ENCODE results near the gene TPCN2. TPM values are rescaled to one million over a fixed set of nuclear protein-coding genes. Genes with fewer than 3 reads are reported as not detected.
"Not testable (repeated sequence)": the region's sequence is repeated elsewhere in the genome, so short reads cannot be mapped to it uniquely, and the experiment has no call there.

The TPCN2 gene
- total RNA-seq, 1 donor from 2014 or later = 6.8 TPM

- H3K4me1 ChIP-seq (ENCODE audit: control insufficient read depth in 3 of 3, insufficient read depth in 3 of 3, low read length in 3 of 3) = peaks cover 3 to 5% (median 5%) of the 10 kb centered on the region in 3 donors
- H3K27me3 ChIP-seq (ENCODE audit: control insufficient read depth in 3 of 3, insufficient read depth in 3 of 3, low read length in 3 of 3) = no peaks in the 10 kb centered on the region
- H3K4me3 ChIP-seq (ENCODE audit: low read length in 3 of 3) = no peak overlapping the region
- H3K36me3 ChIP-seq (ENCODE audit: control insufficient read depth in 3 of 3, insufficient read depth in 3 of 3, low read length in 3 of 3) = peaks cover 0 to 6% (median 4%) of the 10 kb centered on the region in 3 donors
- peaks cover 0 to 6% (median 3%) of the 10 kb centered on the region in 3 donors for H3K9me3 ChIP-seq (ENCODE audit: control insufficient read depth in 3 of 3, low read length in 3 of 3)
- no peak overlapping the region for H3K27ac ChIP-seq (ENCODE audit: low read depth, low read length)
- no peak overlapping the region for H3K9ac ChIP-seq (ENCODE audit: low read depth in 1 of 3, low read length in 3 of 3)
Measured at GRCh38 chr11:69136471-69136870, 87.7 kb downstream of the TPCN2 start.

GRCh38 chr11:69137151-69137844 lies 88.6 kb downstream of the TPCN2 start:
- Histone ChIP-seq H3K36me3 (ENCODE audit: control insufficient read depth in 3 of 3, insufficient read depth in 3 of 3, low read length in 3 of 3) (peaks cover 0 to 6% (median 4%) of the 10 kb centered on the region in 3 donors), H3K4me1 (ENCODE audit: control insufficient read depth in 3 of 3, insufficient read depth in 3 of 3, low read length in 3 of 3) (no peaks in the 10 kb centered on the region), H3K27ac (ENCODE audit: low read depth, low read length) (no peak overlapping the region)

GRCh38 chr11:69138265-69138664 lies 89.5 kb downstream of the TPCN2 start:
- peaks cover 0 to 1% (median 0%) of the 10 kb centered on the region in 3 donors for H3K9me3 ChIP-seq (ENCODE audit: control insufficient read depth in 3 of 3, low read length in 3 of 3)
- no peaks in the 10 kb centered on the region for H3K27me3 ChIP-seq (ENCODE audit: control insufficient read depth in 3 of 3, insufficient read depth in 3 of 3, low read length in 3 of 3)
- H3K36me3 ChIP-seq (ENCODE audit: control insufficient read depth in 3 of 3, insufficient read depth in 3 of 3, low read length in 3 of 3) = peaks cover 0 to 6% (median 4%) of the 10 kb centered on the region in 3 donors
- no peak overlapping the region for H3K4me3 ChIP-seq (ENCODE audit: low read length in 3 of 3)
- no peaks in the 10 kb centered on the region for H3K4me1 ChIP-seq (ENCODE audit: control insufficient read depth in 3 of 3, insufficient read depth in 3 of 3, low read length in 3 of 3)
- no peak overlapping the region for H3K9ac ChIP-seq (ENCODE audit: low read depth in 1 of 3, low read length in 3 of 3)
- H3K27ac ChIP-seq (ENCODE audit: low read depth, low read length) = no peak overlapping the region

More at GRCh38 chr11:69137151-69137844, 88.6 kb downstream of the TPCN2 start:
- no peak overlapping the region for H3K4me3 ChIP-seq (ENCODE audit: low read length in 3 of 3)
- peaks cover 0 to 6% (median 3%) of the 10 kb centered on the region in 3 donors for H3K9me3 ChIP-seq (ENCODE audit: control insufficient read depth in 3 of 3, low read length in 3 of 3)
- no peaks in the 10 kb centered on the region for H3K27me3 ChIP-seq (ENCODE audit: control insufficient read depth in 3 of 3, insufficient read depth in 3 of 3, low read length in 3 of 3)
- no peak overlapping the region for H3K9ac ChIP-seq (ENCODE audit: low read depth in 1 of 3, low read length in 3 of 3)

- H3K36me3 ChIP-seq (ENCODE audit: control insufficient read depth in 3 of 3, insufficient read depth in 3 of 3, low read length in 3 of 3); H3K9me3 ChIP-seq (ENCODE audit: control insufficient read depth in 3 of 3, low read length in 3 of 3); H3K4me1 ChIP-seq (ENCODE audit: control insufficient read depth in 3 of 3, insufficient read depth in 3 of 3, low read length in 3 of 3); H3K9ac ChIP-seq (ENCODE audit: low read depth in 1 of 3, low read length in 3 of 3); H3K27ac ChIP-seq (ENCODE audit: low read depth, low read length); H3K4me3 ChIP-seq (ENCODE audit: low read length in 3 of 3); H3K27me3 ChIP-seq (ENCODE audit: control insufficient read depth in 3 of 3, insufficient read depth in 3 of 3, low read length in 3 of 3): not testable (repeated sequence)
Measured at GRCh38 chr11:69140161-69140560, 91.4 kb downstream of the TPCN2 start.

- Histone ChIP-seq H3K9me3 (ENCODE audit: control insufficient read depth in 3 of 3, low read length in 3 of 3) (peaks cover 0 to 3% (median 0%) of the 10 kb centered on the region in 3 donors), H3K27me3 (ENCODE audit: control insufficient read depth in 3 of 3, insufficient read depth in 3 of 3, low read length in 3 of 3) (no peaks in the 10 kb centered on the region), H3K4me3 (ENCODE audit: low read length in 3 of 3) (no peak overlapping the region), H3K36me3 (ENCODE audit: control insufficient read depth in 3 of 3, insufficient read depth in 3 of 3, low read length in 3 of 3) (peaks cover 0 to 6% (median 4%) of the 10 kb centered on the region in 3 donors), H3K4me1 (ENCODE audit: control insufficient read depth in 3 of 3, insufficient read depth in 3 of 3, low read length in 3 of 3) (no peaks in the 10 kb centered on the region), H3K27ac (ENCODE audit: low read depth, low read length) (no peak overlapping the region), H3K9ac (ENCODE audit: low read depth in 1 of 3, low read length in 3 of 3) (no peak overlapping the region)
Measured at GRCh38 chr11:69140635-69141034, 91.9 kb downstream of the TPCN2 start.

GRCh38 chr11:69141742-69142141 lies 93.0 kb downstream of the TPCN2 start:
- H3K27ac ChIP-seq (ENCODE audit: low read depth, low read length) = no peak overlapping the region
- H3K4me3 ChIP-seq (ENCODE audit: low read length in 3 of 3) = no peak overlapping the region
- H3K27me3 ChIP-seq (ENCODE audit: control insufficient read depth in 3 of 3, insufficient read depth in 3 of 3, low read length in 3 of 3) = no peaks in the 10 kb centered on the region
- H3K4me1 ChIP-seq (ENCODE audit: control insufficient read depth in 3 of 3, insufficient read depth in 3 of 3, low read length in 3 of 3) = no peaks in the 10 kb centered on the region
- H3K36me3 ChIP-seq (ENCODE audit: control insufficient read depth in 3 of 3, insufficient read depth in 3 of 3, low read length in 3 of 3) = peaks cover 0 to 6% (median under 1%) of the 10 kb centered on the region in 3 donors
- H3K9ac ChIP-seq (ENCODE audit: low read depth in 1 of 3, low read length in 3 of 3) = no peak overlapping the region
- H3K9me3 ChIP-seq (ENCODE audit: control insufficient read depth in 3 of 3, low read length in 3 of 3) = peaks cover 0 to 6% (median 5%) of the 10 kb centered on the region in 3 donors

GRCh38 chr11:69142895-69143294 lies 94.2 kb downstream of the TPCN2 start:
- no peaks in the 10 kb centered on the region for H3K27me3 ChIP-seq (ENCODE audit: control insufficient read depth in 3 of 3, insufficient read depth in 3 of 3, low read length in 3 of 3)
- H3K4me3 ChIP-seq (ENCODE audit: low read length in 3 of 3) = no peak overlapping the region
- peaks cover 0 to 8% (median 6%) of the 10 kb centered on the region in 3 donors for H3K9me3 ChIP-seq (ENCODE audit: control insufficient read depth in 3 of 3, low read length in 3 of 3)

GRCh38 chr11:69144316-69145049 lies 95.8 kb downstream of the TPCN2 start:
- H3K9ac ChIP-seq (ENCODE audit: low read depth in 1 of 3, low read length in 3 of 3) = no peak overlapping the region
- no peak overlapping the region for H3K4me3 ChIP-seq (ENCODE audit: low read length in 3 of 3)
- H3K4me1 ChIP-seq (ENCODE audit: control insufficient read depth in 3 of 3, insufficient read depth in 3 of 3, low read length in 3 of 3) = no peaks in the 10 kb centered on the region
- H3K9me3 ChIP-seq (ENCODE audit: control insufficient read depth in 3 of 3, low read length in 3 of 3) = peaks cover 0 to 8% (median 6%) of the 10 kb centered on the region in 3 donors
- H3K27me3 ChIP-seq (ENCODE audit: control insufficient read depth in 3 of 3, insufficient read depth in 3 of 3, low read length in 3 of 3) = no peaks in the 10 kb centered on the region
- H3K36me3 ChIP-seq (ENCODE audit: control insufficient read depth in 3 of 3, insufficient read depth in 3 of 3, low read length in 3 of 3) = peaks cover 0 to 2% (median 0%) of the 10 kb centered on the region in 3 donors
- H3K27ac ChIP-seq (ENCODE audit: low read depth, low read length) = no peak overlapping the region

More at GRCh38 chr11:69142895-69143294, 94.2 kb downstream of the TPCN2 start:
- Histone ChIP-seq H3K36me3 (ENCODE audit: control insufficient read depth in 3 of 3, insufficient read depth in 3 of 3, low read length in 3 of 3) (peaks cover 0 to 6% (median 0%) of the 10 kb centered on the region in 3 donors), H3K4me1 (ENCODE audit: control insufficient read depth in 3 of 3, insufficient read depth in 3 of 3, low read length in 3 of 3) (no peaks in the 10 kb centered on the region), H3K27ac (ENCODE audit: low read depth, low read length) (no peak overlapping the region), H3K9ac (ENCODE audit: low read depth in 1 of 3, low read length in 3 of 3) (no peak overlapping the region)

- no peak overlapping the region for H3K9ac ChIP-seq (ENCODE audit: low read depth in 1 of 3, low read length in 3 of 3)
- no peak overlapping the region for H3K27ac ChIP-seq (ENCODE audit: low read depth, low read length)
- no peaks in the 10 kb centered on the region for H3K27me3 ChIP-seq (ENCODE audit: control insufficient read depth in 3 of 3, insufficient read depth in 3 of 3, low read length in 3 of 3)
- peaks cover 0 to 8% (median 6%) of the 10 kb centered on the region in 3 donors for H3K9me3 ChIP-seq (ENCODE audit: control insufficient read depth in 3 of 3, low read length in 3 of 3)
- H3K4me1 ChIP-seq (ENCODE audit: control insufficient read depth in 3 of 3, insufficient read depth in 3 of 3, low read length in 3 of 3) = no peaks in the 10 kb centered on the region
- peaks cover 0 to 2% (median 0%) of the 10 kb centered on the region in 3 donors for H3K36me3 ChIP-seq (ENCODE audit: control insufficient read depth in 3 of 3, insufficient read depth in 3 of 3, low read length in 3 of 3)
- H3K4me3 ChIP-seq (ENCODE audit: low read length in 3 of 3) = no peak overlapping the region
Measured at GRCh38 chr11:69145050-69145380, 96.3 kb downstream of the TPCN2 start.

GRCh38 chr11:69148377-69148762 lies 99.6 kb downstream of the TPCN2 start:
- peaks cover 0 to 4% (median 0%) of the 10 kb centered on the region in 3 donors for H3K36me3 ChIP-seq (ENCODE audit: control insufficient read depth in 3 of 3, insufficient read depth in 3 of 3, low read length in 3 of 3)
- H3K27ac ChIP-seq (ENCODE audit: low read depth, low read length) = no peak overlapping the region
- no peak overlapping the region for H3K4me3 ChIP-seq (ENCODE audit: low read length in 3 of 3)
- no peak overlapping the region for H3K9ac ChIP-seq (ENCODE audit: low read depth in 1 of 3, low read length in 3 of 3)
- H3K27me3 ChIP-seq (ENCODE audit: control insufficient read depth in 3 of 3, insufficient read depth in 3 of 3, low read length in 3 of 3) = no peaks in the 10 kb centered on the region
- H3K9me3 ChIP-seq (ENCODE audit: control insufficient read depth in 3 of 3, low read length in 3 of 3) = peaks cover 0 to 8% (median 6%) of the 10 kb centered on the region in 3 donors
- no peaks in the 10 kb centered on the region for H3K4me1 ChIP-seq (ENCODE audit: control insufficient read depth in 3 of 3, insufficient read depth in 3 of 3, low read length in 3 of 3)

All from skeletal muscle tissue (tissue), 4 donors.